ENCODE measurements around the gene MPP7.

MPP7 gene

DNA sequence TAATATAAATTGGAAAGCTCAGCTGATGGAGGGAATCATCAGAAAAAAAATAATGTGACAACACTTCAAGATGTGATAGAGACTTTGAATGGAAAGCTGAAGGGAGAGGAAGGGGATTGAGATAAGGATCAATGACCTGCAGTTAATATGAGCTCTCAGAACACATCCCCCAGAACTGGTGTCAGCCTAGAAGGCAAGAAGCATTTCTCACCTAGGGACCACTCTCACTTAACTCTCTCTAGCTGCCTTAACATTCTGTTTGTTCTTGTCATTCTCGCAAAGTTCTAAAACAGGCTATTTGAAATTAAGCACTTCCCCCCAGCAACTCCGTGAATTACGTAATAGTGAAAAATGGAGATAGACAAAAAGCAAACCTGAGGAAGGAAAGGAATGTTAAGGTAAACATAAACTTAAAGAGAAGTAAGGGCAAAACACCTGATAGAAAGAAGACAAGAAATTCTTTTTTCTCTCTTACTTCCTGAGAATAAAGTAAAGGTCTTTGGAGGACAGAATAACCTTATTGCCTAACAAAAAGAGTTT is 1.2 kb upstream of the MPP7 start:
- DNase-seq = no peak

DNA sequence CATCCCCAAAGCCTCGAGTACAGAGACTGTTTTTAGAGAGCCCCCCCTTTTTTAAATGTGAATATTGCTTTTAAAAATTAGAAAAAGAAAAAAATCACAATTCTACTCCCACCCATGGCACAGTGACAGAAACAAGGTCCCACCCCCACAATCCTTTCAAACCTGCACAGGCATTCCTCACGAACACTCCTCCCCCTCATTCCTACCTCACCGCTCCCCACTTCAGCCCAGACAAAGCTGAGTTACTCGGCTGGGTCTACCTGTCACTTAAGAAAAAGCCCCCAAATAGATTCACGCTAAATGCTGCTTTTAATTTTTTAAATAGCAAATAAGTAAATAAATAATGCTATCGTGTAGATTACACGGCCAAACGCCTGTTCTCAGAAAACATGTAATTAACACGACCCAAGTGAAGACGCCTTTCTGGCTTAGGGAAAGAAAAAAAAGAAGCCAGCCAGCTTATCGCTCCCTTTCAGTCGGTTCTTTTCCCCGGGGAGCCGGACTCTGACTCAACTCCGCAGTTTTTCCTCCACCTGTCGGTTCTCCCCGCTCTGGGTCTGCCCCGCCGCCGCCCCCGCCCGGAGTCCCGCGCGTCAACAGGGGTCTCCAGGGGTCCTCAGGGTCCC is 739 bp downstream of the MPP7 start:
- no peak for DNase-seq

DNA sequence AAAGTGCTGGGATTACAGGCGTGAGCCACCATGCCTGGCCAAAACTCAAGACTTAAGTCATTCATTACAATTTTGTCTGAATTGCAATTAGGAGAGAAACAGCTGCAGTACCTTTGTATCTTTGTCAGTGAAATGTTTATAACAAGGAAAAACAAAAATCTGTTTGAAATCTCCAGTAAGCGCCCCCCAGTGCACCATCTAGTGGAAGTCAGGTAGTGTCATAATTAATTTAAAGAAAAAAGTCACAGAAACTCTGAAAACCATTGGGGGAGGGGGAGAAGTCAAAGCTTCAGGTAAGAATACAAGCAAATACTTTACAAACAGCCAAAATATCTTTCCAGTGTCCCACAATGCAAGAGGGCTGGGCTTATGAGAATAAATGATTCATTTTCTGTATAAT is 2.8 kb downstream of the MPP7 start:
- no peak for DNase-seq

DNA sequence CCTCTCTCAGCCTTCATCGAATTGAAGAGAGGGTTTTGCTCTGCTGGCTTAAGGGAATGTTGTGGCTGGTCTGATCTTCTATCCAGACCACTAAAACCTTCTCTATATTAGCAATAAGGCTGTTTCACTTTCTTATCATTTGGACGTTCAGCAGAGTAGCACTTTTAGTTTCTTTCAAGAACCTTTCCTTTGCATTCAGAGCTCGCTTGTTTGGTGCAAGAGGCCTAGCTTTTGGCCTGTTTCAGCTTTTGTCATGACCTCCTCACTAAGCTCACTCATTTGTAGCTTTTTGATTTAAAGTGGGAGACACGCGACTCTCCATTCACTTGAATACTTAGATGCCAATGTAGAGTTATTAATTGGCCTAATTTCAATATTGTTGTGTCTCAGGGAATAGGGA is 3.9 kb downstream of the MPP7 start:
- no peak for DNase-seq

DNA sequence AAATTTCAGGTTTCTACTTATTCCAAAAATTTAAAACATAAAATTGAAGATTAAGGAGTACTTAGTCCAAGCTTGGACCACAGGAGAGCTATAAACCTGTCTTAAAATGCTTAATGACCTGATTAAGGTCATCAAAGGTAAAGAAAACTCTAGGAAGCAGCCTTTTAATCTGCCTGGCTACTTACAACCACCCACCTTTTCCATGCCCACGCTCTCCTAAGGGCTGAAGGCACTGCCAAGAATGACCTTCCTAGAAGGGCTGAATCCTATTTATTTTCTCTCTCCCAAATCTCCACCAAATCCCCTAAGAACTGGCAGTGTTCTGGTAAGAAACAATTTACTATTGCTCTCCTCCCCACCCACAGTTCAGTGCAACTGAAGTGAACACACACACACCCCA is 6.8 kb downstream of the MPP7 start:
- no peak for DNase-seq

DNA sequence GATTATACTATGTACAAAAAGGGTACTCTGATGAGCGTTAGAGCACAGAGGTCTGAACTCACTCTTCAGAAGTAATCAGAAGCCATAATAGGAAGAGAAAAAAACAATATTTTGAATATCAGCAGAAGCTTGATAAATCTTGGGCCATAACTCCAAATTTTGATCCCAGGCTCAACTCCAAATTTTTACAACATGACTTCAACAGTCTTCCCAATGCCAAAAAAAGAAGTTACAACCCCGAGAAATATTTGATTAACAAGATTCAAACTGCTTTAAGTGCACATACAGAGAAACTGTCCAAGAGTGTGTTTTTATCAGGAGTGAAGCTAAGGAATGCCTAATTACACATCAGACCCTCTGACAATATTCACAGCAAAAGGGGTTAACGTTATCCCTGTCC is 7.5 kb downstream of the MPP7 start:
- no peak for DNase-seq

DNA sequence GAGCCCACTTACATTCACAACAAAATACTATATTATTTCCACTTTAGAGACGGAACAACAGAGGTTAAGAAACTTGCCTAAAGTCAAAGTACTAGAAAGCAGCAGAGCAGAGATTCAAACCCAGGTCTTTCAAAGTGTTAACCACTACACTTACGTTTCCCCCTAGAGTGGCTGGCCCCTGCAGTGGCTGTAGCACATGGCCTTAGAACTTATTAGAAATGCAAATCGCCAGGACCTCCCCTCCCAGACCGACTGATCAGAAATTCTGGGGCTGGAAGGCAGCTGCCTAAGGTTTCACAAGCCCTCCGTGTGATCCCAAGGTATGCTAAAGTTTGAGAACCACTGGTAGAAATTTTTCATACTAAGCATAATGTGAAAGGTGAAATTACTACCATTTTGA is 8.1 kb downstream of the MPP7 start:
- no peak for DNase-seq

DNA sequence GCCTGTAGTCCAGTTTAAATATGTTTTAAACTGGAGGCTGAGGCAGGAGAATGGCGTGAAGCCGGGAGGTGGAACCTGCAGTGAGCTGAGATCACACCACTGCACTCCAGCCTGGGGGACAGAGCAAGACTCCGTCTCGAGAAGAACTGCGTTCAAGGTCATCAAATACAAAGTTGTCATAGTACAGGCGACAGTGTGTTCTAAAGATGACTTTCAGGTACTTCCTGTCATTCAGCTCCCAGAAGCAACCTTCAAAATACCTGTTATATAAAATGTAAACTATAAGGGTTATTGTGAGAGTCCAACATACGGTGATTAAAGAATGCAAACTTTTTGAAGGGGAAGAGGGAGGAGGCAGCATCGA is 8.7 kb downstream of the MPP7 start:
- DNase-seq = no peak

DNA sequence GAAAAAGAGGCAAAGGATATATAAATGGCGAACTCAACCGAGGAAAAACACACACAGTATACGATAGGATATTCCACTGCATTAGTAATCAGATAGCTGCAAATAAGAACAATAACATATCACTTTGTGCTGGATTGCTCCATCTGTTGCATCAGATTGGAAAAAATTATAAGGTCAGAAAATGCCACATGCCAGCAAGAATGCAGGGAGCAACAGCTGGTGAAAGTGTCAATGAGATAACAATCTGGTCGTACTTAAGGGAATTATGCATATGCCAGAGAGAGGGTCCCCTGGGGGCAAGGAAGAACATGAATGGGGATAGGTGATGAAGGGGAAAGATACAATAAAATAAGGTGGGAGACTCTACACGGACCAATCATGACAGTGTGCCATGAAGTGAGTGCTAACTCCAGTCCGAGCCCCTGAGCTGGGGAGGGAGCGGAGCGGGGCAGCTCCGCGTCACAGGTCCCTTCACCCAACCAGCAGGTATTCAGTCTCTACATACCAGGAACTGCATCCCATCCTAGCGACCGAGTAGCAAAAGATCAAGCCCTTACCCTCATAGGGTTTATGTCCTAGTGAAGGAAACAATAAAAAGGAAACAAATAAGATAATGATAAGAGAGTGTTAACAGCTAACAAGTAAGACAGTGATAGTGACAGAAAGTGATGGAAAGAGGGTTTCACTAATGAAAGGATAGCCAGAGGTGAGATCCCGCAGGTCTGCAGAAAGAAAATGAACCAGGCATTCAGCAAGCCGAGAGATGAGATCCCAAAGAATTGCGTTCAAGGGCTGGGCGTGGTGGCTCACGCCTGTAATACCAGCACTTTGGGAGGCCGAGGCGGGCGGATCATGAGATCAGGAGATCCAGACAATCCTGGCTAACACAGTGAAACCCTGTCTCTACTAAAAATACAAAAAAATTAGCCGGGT is 9.4 kb downstream of the MPP7 start:
- peak; percentile 51 for DNase-seq

DNA sequence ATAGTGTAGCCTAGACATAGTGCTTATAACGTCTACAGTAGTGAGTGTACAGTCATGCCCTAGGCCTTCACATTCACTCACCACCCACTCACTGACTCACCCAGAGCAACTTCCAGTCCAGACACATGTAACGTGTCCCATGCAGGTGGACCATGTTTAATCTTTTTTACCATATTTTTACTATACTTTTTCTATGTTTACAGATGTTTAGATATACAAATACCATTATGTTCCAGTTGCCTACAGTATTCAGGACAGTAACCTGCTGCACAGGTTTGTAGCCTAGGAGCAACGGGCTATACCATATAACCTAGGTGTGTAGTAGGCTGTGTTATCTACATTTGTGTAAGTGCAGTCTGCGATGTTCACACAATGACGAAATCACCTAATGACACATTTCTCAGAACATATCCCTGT is 11.0 kb downstream of the MPP7 start:
- DNase-seq = no peak

DNA sequence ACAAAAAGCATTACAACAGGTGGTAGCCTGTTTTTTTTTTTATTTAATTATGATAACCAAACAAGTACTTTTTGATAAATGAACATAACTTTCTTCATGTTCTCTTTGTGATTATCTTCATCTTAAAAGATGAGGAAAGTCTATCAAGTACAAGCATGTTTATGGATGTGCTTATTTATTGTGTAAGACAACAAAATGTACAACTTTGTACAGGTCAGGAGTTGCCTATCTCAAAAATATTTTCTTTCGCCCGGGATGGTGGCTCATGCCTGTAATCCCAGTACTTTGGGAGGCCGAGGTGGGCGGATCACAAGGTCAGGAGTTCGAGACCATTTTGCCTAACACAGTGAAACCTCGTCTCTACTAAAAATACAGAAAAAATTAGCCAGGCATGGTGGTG is 17.0 kb downstream of the MPP7 start:
- no peak for DNase-seq

DNA sequence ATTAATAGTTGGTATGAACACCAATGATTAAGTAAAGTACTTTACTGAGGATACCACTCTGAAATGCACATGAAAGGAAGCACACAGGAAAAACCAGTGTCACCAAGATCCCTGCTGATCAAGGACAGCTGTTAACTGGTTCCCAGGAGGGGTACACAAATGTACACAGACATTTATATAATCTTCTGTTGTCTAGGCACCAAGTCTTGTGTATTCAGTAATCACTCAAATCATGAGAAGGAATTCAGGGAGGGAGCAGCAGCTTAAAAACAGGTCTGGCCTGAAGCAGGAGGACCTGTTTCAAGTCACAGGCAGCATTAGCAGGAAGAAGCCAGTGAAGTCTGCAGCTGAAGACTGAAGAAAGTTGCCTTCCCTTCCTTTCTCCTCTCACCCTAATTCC is 18.7 kb downstream of the MPP7 start:
- DNase-seq = no peak

DNA sequence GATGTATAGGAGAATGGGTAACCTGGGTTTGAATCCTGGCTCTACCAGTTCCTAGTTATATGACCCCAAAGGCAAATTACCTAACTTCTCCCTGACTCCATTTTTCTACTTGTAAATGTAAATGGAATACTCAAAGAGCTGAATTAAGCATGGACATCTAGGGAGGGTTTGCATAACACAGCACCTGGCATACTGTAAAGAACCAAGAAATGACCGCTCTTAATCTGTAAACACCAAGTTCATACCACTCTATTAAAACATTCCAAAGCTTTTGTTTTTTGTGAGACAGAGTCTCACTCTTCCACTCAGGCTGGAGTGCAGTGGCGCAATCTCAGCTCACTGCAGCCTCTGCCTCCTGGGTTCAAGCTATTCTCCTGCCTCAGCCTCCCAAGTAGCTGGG is 19.6 kb downstream of the MPP7 start:
- no peak for DNase-seq

DNA sequence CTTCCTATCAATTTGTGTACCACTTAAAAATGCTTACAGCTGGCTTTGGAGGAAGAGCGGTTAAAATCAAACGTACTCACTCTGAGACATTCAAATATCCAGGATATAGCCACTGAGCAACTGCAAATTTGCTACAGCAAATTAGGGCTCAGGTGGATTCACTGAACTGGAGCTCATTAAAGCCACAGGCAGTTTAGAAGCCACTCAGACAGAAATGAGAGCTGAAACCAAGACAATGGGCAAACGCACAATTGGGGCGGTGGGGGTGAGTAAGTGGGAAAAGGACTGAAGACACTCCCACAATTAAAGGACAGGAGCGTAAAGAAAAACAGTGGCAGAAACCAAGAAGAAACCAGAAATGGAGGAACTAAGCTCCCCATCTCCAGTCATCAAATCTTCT is 20.5 kb downstream of the MPP7 start:
- DNase-seq = no peak

DNA sequence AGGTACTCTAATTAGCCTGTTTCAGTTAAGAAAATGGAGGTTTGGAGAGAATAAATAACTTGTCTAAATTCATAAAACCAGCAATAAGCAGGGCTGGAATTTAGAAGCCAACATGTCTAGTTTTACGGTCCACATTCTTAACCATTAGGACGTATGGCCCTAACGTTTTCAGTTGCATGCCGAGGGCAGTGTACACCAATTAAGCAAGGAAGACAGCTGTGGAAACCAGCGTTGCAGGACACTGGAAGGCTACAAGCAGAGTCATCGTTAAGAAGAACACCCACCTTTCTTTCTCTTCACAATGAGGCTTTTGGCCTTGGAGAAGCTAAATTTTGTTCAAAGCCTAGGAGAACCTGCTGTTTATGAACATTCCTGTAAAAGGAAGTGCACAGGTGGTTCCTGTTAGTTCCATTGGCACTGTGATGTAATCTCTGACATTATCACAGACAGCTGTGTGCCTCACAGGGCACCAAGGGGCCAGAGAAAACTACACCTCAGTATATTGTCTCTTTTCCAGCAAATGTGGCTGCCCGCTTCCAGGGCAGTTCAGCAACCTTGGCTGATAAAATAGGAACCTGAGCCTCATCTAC is 21.0 kb downstream of the MPP7 start:
- no peak for DNase-seq

DNA sequence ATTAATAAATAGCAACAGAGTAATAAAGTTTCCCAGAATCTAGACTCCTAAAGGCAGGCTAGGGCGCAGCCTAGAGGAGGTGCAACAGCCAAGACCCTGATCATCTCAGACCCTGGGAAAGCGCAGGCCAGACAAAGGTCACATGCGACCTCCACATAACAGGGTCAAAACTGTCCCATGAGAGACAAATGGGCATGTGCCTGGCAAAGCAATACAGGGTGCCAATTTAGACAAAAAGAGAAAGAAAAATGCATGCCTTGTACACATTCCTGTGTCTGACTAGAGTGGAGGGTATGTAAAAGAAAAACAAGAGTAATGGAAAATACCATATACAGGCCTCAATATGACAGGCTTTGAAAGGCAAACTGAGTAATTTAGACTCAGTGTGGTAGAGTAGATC is 22.2 kb downstream of the MPP7 start:
- DNase-seq = no peak

DNA sequence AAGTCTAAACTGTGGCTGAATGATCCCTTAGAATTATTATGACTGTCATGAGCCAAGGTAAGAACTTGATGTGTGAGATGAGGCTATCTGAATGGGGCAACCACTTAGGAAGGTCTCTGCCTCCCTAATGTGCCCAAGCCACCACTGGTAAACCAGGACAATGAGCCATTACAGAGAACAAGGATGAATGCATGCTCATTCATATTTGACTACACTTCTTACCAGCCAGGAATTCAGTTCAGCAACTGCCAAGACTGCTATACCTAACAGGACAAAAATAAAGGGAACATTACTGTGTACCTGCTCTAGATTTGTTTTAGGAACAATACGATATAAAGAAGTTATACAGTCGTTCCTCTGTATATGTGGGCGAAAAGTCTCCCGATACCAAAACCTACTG is 23.0 kb downstream of the MPP7 start:
- DNase-seq = no peak

DNA sequence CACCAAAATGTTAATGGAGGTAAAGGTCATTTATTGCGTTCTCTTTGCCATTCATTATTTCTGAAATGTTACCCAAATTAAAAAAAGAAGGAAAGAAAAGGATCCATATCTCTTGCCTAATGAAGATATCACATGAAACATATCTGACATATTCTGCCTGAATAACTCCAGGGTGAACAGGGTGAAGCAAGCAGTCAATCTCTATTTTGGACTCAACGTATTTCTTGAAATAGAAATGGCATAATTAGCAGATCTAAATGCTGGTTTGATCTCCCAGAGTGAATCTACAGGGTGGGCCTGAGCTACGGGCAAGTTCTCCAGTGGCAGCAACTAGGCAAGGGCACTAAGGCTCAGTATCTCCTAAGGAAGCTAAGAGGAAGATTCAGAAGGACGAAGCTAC is 24.0 kb downstream of the MPP7 start:
- no peak for DNase-seq

DNA sequence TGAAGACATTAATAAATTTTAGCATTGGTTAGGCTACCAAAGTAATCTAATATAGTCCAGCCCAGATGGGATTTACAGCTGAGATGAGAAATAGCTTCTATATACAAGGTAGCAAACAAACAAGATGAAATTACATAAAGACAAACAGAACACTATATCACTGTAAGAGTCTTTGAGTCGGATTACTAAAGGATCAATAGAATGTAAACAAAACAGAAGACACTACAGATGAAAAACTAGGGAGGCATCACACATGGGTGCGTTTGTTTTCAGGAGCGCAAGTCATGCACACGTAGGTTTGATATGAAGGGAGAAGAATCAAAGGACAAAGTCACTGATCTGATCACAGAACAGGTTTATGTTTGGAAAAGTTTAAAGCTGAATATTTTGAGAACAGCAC is 26.5 kb downstream of the MPP7 start:
- DNase-seq = no peak

DNA sequence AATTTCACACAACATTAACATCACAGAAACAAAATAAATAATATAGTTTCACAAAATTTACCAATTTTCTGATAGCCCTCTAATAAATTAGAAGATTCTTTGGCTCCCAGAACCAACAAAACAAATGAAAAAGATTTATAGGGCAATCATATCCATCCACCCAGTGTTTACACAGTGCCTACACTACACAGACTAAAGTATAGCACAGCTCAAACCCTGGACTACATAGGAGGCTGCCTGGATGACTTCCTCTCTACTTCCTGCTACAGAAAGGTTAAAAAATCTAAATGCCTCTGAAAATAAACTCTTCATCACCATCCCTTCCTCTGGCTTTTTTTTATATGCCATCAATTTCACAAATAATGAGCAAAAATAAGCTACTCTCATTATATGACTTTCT is 28.4 kb downstream of the MPP7 start:
- DNase-seq = no peak

DNA sequence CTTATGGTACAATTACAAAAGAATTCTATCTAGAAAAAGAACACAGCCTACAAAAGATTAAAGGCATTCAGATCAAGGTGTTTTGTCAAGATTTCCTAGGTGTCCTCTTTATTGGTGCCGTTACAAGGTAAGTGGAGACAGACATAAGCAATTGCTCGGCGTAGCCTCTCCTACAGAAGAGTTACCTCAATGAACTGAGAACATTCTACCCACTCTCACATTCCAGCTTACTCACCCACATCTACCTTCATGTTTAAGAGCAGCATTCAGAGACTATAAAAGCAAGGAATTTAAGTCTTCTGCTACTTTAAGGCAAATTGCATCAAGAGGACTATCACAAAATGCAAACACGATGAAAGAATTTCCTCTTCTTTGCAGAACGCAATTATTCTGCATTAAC is 29.5 kb downstream of the MPP7 start:
- no peak for DNase-seq

DNA sequence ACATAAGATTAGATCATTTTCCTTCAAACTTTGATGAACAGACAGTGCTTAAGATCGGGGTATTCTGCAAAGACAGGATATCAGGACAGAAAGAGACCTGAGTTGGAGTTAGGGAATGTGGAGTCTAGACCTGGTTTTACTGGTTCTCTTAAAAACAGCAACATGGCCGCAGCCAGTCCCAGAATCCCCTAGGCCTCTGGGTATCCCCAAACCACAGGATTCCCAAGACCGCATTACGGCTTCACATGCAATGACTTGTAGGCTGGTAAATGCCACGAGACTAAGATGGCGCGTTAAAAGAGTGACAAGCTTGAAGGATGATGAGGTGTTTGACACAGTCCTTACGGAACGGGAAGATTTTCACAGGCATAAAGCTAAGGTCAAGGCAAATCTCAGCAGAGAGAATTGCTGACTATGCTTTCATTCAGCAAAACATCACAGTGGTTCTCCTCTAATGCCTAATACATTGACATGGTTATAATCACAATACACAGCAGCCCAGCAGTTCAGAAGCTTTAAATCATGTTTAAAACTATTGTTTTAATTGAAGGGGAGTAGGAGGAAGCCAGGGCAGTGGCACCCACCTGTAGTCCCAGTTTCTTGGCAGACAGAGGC is 32.9 kb downstream of the MPP7 start:
- DNase-seq = no peak

DNA sequence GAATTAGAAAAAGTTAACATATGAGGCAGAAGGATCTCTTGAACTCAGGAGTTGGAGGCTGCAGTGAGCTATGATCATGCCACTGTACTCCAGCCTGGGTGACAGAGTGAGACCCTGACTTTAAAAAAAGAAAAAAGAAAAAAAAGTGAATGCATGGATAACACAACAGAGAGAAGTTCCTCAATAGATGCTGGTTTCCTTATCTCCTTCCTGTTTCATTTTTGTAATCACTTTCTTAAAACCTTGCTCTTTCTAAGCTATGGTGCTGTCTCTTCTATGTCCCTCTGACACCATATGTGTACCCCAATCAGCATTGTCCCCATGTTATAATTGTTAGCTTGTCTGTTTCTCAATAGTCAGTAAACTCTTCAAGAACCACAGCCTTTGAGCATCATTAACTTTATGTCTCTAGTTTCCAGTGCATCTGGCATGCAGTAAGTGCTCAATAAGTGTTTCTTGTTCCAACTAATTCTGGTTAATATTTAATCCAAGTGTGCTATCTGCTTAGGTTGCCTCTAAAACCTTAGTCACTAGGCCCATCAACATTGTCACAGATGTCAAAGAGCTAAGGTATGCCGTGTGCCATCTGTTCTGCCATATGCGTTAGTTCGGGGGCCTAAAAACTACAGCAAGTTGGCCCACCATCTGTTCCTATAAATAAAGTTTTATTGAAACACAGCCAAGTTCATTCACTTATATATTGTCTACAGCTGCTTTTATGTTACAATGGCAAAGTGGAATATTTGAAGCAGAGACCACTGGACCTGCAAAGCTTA is 36.2 kb downstream of the MPP7 start:
- peak; percentile 18 for DNase-seq
